ENCODE data around the gene POLH.
A peak's percentile ranks its signal among the peaks of the same experiment; 100 is the strongest.

Gene POLH

GRCh38 chr6:43606019-43606418, 30.0 kb downstream of the POLH start:
- no peak for DNase-seq (ENCODE audit: low read depth in 2 of 2)

GRCh38 chr6:43608310-43608763, 32.4 kb downstream of the POLH start:
- peak; percentile 14 to 48 for DNase-seq (ENCODE audit: low read depth in 2 of 2)

GRCh38 chr6:43608807-43609206, 32.8 kb downstream of the POLH start:
- DNase-seq (ENCODE audit: low read depth in 2 of 2): no peak

- no peak for DNase-seq (ENCODE audit: low read depth in 2 of 2)
These were observed 33.4 kb downstream of the POLH start for GRCh38 chr6:43609402-43609801.

- no peak for DNase-seq (ENCODE audit: low read depth in 2 of 2)
These were observed 34.4 kb downstream of the POLH start for GRCh38 chr6:43610431-43610830.

- DNase-seq (ENCODE audit: low read depth in 2 of 2): no peak
These were observed 37.9 kb downstream of the POLH start for GRCh38 chr6:43613721-43614395.

- no peak for DNase-seq (ENCODE audit: low read depth in 2 of 2)
These were observed 38.4 kb downstream of the POLH start for GRCh38 chr6:43614396-43614730.

GRCh38 chr6:43616725-43617472, 40.9 kb downstream of the POLH start:
- DNase-seq (ENCODE audit: low read depth in 2 of 2): no peak

- no peak for DNase-seq (ENCODE audit: low read depth in 2 of 2)
These were observed 45.3 kb downstream of the POLH start for GRCh38 chr6:43621078-43621835.

- no peak for DNase-seq (ENCODE audit: low read depth in 2 of 2)
These were observed 45.8 kb downstream of the POLH start for GRCh38 chr6:43621836-43622180.

- DNase-seq (ENCODE audit: low read depth in 2 of 2): no peak
These were observed 46.6 kb downstream of the POLH start for GRCh38 chr6:43622541-43622940.

GRCh38 chr6:43623880-43624785, 48.1 kb downstream of the POLH start:
- no peak for DNase-seq (ENCODE audit: low read depth in 2 of 2)

- DNase-seq (ENCODE audit: low read depth in 2 of 2): no peak
These were observed 48.9 kb downstream of the POLH start for GRCh38 chr6:43624786-43625288.

GRCh38 chr6:43625393-43625992, 49.5 kb downstream of the POLH start:
- no peak for DNase-seq (ENCODE audit: low read depth in 2 of 2)

- no peak for DNase-seq (ENCODE audit: low read depth in 2 of 2)
These were observed 51.2 kb downstream of the POLH start for GRCh38 chr6:43627008-43627825.

GRCh38 chr6:43628393-43629103, 52.6 kb downstream of the POLH start:
- peak; percentile 25 to 34 for DNase-seq (ENCODE audit: low read depth in 2 of 2)

GRCh38 chr6:43629104-43629504, 53.1 kb downstream of the POLH start, which contains the start of gene GTPBP2:
GTPBP2 (minus strand) TSS chr6:43629264; CDS start chr6:43629162, 102 bp downstream.
- DNase-seq (ENCODE audit: low read depth in 2 of 2): peak; percentile 96 to 97

GRCh38 chr6:43629505-43630300, 53.7 kb downstream of the POLH start:
- DNase-seq (ENCODE audit: low read depth in 2 of 2): peak; percentile 84 to 88

All from stimulated activated CD4-positive, alpha-beta T cell treated with anti-CD3 and anti-CD28 coated beads, Interleukin-15, amount 100 ng/mL, for 48 hours (primary cell).